Testis (tissue), 2 donors: ENCODE data around the gene CFAP43.

Experiments
- POLR2A ChIP-seq: fragments of 450-650 bp; IDR thresholded peaks from one replicate; pipeline ENCODE4 v1.6.1; 2017; ENCODE audit warnings: antibody characterized with exemption, mild to moderate bottlenecking, moderate library complexity
- TF ChIP-seq, protein P1 (sequence below), 3 experiments: fragments of 450-650 bp in 2 of 3; fragments of 200-600 bp in 1 of 3; sonication (generic) in 1 of 3; IDR thresholded peaks; one replicate each; pipeline ENCODE4 v1.5.1; 2016 to 2019; ENCODE audit warnings: antibody characterized with exemption in 3 of 3, mild to moderate bottlenecking in 2 of 3, moderate library complexity in 1 of 3

DNA sequence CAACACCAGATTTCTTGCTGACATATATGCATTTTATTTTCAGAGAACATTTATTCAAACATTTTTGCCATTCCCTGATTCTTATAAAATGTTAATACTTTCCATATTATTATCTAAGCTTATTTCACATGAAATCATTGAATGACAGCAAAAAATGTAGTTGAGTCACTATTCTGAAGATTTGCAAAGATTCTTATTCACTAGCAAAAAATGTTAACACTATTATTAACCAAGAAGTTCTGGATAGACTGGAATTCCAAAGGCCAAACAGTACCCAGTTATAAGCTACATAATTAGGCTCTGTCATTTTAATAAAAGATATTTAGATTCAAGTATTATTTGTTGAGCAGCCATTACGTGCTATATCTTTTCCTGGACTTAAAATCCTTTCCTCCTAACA is 41.1 kb upstream of the CFAP43 start:
- TF ChIP-seq, protein P1, sequence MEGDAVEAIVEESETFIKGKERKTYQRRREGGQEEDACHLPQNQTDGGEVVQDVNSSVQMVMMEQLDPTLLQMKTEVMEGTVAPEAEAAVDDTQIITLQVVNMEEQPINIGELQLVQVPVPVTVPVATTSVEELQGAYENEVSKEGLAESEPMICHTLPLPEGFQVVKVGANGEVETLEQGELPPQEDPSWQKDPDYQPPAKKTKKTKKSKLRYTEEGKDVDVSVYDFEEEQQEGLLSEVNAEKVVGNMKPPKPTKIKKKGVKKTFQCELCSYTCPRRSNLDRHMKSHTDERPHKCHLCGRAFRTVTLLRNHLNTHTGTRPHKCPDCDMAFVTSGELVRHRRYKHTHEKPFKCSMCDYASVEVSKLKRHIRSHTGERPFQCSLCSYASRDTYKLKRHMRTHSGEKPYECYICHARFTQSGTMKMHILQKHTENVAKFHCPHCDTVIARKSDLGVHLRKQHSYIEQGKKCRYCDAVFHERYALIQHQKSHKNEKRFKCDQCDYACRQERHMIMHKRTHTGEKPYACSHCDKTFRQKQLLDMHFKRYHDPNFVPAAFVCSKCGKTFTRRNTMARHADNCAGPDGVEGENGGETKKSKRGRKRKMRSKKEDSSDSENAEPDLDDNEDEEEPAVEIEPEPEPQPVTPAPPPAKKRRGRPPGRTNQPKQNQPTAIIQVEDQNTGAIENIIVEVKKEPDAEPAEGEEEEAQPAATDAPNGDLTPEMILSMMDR (IDR thresholded peaks at IDR 0.05), result no peak
- TF ChIP-seq POLR2A, result no peak
